ENCODE results near the gene ASIC5.

DNA sequence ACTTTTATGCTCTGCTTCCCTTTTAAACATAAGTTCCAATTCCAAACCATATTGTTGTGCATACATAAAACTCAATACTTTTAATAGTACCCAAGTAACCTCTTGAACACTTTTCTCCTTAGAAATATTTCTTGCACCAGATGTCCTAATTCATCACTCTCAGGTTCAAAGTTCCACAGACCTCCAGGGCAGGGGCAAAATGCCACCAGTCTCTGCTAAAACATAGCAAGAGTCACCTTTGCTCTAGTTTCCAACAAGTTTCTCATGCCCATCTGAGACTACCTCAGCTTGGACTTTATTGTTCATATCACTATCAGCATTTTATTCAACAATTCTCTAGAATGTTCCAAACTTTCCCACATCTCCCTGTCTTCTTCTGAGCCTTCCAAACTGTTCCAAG lies 13.7 kb upstream of the ASIC5 start:
- TF ChIP-seq ZNF274 (IDR thresholded peaks at IDR 0.05; ENCODE audit: low read depth, low read length) = no peak
- no peak for TF ChIP-seq YY1 (IDR thresholded peaks at IDR 0.05; ENCODE audit: insufficient read depth, insufficient read length)
- TF ChIP-seq SUZ12 (IDR thresholded peaks at IDR 0.05; ENCODE audit: extremely low read depth, insufficient read depth, insufficient read length) = no peak
